SKM-1 treated with dmso at 0.1 percent for 144 hours (cell line): ENCODE measurements around the gene ATP2C1.
A peak's percentile ranks its signal among the peaks of the same experiment; 100 is the strongest.

Source experiments
- DNase-seq: peaks from one replicate; lab custom pipeline; 2025; ENCODE audit not compliant: unreplicated experiment; lab: John Stamatoyannopoulos, UW

Gene ATP2C1

GRCh38 chr3:130975251-130975650 lies 81.4 kb downstream of the ATP2C1 start:
- DNase-seq, result no peak

GRCh38 chr3:130976706-130977105 lies 82.8 kb downstream of the ATP2C1 start:
- DNase-seq, result no peak

- no peak for DNase-seq
These were observed 85.2 kb downstream of the ATP2C1 start for GRCh38 chr3:130979117-130979516.

GRCh38 chr3:130981469-130981868 lies 87.6 kb downstream of the ATP2C1 start:
- DNase-seq, result no peak

GRCh38 chr3:130990282-130990681 lies 96.4 kb downstream of the ATP2C1 start:
- DNase-seq, result no peak

GRCh38 chr3:130991126-130991525 lies 97.2 kb downstream of the ATP2C1 start:
- no peak for DNase-seq

- DNase-seq, result no peak
These were observed 98.5 kb downstream of the ATP2C1 start for GRCh38 chr3:130992344-130992743.

- DNase-seq, result peak; percentile 40
These were observed 103.4 kb downstream of the ATP2C1 start for GRCh38 chr3:130997289-130997688.

- no peak for DNase-seq
These were observed 107.2 kb downstream of the ATP2C1 start for GRCh38 chr3:131001071-131001470.

GRCh38 chr3:131004603-131005002 lies 110.7 kb downstream of the ATP2C1 start:
- DNase-seq, result no peak

- no peak for DNase-seq
These were observed 113.4 kb downstream of the ATP2C1 start for GRCh38 chr3:131007256-131007655.

GRCh38 chr3:131007782-131008181 lies 113.9 kb downstream of the ATP2C1 start:
- DNase-seq, result no peak

GRCh38 chr3:131008326-131008725 lies 114.4 kb downstream of the ATP2C1 start:
- DNase-seq, result no peak

GRCh38 chr3:131009698-131010097 lies 115.8 kb downstream of the ATP2C1 start:
- DNase-seq, result no peak

- no peak for DNase-seq
These were observed 125.1 kb downstream of the ATP2C1 start for GRCh38 chr3:131018970-131019369.

GRCh38 chr3:131020122-131020693 lies 126.3 kb downstream of the ATP2C1 start:
- DNase-seq, result no peak

- no peak for DNase-seq
These were observed 131.7 kb downstream of the ATP2C1 start for GRCh38 chr3:131025539-131025938.

- DNase-seq, result peak; percentile 79
These were observed 132.7 kb downstream of the ATP2C1 start, which contains the start of the genes ASTE1 and NEK11 for GRCh38 chr3:131026321-131027151. Gene ASTE1 (minus strand): TSS chr3:131026825. CDS start chr3:131025306, 1,519 bp downstream. Gene NEK11 (plus strand): TSS chr3:131026877. CDS start chr3:131029709, 2,832 bp downstream.

- DNase-seq, result no peak
These were observed 135.0 kb downstream of the ATP2C1 start for GRCh38 chr3:131028844-131029243.

- DNase-seq, result no peak
These were observed 137.8 kb downstream of the ATP2C1 start for GRCh38 chr3:131031660-131032059.

GRCh38 chr3:131033480-131034080 lies 139.7 kb downstream of the ATP2C1 start:
- peak; percentile 22 for DNase-seq
